ENCODE data around the gene PLXNA2.

DNA sequence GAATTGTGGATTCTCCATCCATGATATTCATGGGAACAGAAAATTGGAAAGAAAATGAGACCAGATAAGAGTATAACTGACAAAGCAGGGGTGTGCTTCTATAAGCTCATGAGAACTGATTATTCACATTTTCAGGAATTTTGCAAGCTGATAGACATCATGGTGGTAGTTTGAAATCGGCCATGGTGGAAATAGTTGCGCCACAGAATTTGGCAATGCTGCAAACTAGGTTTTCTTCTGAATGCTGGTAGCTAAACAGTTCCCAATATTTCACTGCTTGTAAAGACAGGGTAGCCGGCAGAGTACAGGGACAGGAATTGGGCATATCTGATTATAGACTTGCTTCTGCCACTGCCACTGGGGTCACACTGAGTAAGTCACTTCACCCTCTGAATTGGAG lies 151.1 kb downstream of the PLXNA2 start:
- no peak for TF ChIP-seq EZH2 (IDR thresholded peaks at IDR 0.05; ENCODE audit: borderline replicate concordance, low read depth, low read length, poor library complexity, severe bottlenecking)
- TF ChIP-seq, protein P1, sequence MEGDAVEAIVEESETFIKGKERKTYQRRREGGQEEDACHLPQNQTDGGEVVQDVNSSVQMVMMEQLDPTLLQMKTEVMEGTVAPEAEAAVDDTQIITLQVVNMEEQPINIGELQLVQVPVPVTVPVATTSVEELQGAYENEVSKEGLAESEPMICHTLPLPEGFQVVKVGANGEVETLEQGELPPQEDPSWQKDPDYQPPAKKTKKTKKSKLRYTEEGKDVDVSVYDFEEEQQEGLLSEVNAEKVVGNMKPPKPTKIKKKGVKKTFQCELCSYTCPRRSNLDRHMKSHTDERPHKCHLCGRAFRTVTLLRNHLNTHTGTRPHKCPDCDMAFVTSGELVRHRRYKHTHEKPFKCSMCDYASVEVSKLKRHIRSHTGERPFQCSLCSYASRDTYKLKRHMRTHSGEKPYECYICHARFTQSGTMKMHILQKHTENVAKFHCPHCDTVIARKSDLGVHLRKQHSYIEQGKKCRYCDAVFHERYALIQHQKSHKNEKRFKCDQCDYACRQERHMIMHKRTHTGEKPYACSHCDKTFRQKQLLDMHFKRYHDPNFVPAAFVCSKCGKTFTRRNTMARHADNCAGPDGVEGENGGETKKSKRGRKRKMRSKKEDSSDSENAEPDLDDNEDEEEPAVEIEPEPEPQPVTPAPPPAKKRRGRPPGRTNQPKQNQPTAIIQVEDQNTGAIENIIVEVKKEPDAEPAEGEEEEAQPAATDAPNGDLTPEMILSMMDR (conservative IDR thresholded peaks at IDR 0.05; ENCODE audit: low read depth, low read length) = no peak
